T-helper 1 cell (primary cell): ENCODE data around the gene CXXC5.

Experiments
- DNase-seq, 5 donors: peaks; one replicate each; pipeline ENCODE4 v3.0.0-alpha.2; 2012 to 2020

The CXXC5 gene

DNA sequence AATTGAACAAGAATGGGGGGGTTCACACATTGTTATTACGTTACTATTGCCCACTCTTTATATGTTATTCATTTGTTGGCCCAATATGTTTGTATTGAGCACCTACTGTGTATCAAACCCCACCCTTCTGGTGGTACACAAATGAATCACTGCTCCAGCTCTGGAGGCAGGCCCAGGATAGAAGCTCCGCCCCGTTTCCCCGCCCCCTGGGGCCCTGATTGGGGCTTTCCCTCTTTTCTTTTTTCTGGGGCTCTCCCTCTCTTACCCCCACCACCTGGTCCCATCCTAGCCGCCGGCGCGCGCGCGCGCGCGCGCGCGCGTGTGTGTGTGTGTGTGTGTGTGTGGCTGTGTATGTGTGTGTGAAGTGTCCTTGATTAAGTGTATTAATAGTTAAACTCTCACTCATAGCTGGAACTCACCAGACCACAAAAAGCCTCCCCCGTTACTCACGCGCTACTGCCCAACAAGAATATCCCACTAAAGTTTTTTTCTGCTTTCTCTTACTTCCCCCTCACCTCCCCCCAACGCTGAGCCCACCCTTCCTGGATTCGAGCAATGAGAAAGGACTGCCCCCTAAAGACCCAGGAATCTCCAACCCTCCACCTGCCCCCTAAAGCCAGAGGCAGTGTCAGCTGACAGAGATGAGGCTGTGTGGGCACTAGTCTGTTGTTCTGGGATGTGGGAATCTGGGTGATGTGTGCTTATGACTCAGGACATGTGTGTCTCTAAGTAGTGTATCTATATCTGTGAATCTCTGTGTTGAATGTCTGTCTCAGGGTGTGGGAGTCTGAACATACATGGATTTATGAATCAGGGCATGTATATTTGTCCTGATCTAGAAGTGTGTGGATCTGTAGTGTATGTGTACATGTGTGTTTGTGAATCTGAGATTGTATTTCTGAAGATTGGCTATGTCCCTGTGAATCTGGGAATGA, 4.0 kb downstream of the CXXC5 start:
- peak in 3 of 5 donors; percentile 32 to 56 (median 46) for DNase-seq

DNA sequence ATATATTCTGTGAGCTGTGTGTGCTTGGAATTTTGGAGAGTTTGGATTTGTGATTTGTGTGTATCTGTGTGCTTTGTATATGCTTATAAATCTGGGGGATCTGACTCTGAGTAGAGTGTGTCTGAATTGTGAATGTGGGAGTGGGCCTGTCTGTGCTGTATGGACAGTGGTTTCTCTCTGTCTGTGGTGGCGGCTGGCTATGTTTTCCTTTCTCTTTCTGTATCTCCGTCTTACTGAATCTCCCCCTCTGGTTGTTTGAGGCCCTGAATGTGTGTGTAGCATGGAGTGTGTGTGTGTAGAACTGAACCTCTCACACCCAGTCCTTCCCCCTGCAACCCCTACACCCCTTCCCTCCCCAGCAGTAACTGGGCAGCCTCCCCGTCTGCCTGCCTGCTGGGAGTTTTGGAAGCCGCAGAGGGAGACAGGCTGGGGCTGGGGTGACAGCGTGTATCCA, 4.7 kb downstream of the CXXC5 start:
- DNase-seq: no peak

DNA sequence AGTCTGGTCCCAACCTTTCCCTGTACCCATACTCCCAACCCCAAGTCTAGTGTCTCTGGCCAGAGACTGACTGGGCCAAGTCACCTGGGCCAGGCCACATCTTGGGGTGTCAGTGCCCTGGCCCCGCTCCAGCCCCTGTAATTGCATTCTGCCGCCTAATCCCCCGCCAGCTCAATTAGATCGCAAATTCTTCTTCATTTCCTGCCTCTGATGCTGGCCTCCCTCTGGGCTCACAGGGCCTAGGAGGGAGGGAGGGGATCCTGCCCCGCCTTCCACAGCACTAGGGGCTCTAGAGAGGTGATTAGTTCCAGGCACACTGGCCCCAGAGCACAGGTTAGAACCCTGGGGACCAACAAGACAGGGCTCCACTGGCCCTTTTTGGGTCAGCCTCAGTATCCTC, 5.5 kb downstream of the CXXC5 start:
- no peak for DNase-seq

DNA sequence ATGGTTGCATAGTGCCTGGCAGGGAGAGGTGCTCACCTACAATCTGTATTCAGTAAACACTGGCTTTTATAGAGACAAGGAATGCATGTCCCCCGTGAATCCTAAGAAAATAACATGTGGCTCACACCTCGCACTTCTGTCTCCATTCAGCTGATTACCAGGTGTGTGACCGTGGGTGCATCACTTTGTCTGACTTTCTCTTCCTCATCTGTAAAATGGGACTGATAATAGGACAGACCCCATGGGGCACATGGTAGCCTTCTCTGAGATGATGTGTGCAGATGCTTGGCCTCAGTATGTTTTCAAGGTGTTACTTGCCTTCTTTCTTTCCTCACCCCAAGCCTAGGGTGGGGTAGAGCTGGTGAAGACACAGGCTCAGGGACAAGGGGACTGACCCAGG, 6.3 kb downstream of the CXXC5 start:
- no peak for DNase-seq

DNA sequence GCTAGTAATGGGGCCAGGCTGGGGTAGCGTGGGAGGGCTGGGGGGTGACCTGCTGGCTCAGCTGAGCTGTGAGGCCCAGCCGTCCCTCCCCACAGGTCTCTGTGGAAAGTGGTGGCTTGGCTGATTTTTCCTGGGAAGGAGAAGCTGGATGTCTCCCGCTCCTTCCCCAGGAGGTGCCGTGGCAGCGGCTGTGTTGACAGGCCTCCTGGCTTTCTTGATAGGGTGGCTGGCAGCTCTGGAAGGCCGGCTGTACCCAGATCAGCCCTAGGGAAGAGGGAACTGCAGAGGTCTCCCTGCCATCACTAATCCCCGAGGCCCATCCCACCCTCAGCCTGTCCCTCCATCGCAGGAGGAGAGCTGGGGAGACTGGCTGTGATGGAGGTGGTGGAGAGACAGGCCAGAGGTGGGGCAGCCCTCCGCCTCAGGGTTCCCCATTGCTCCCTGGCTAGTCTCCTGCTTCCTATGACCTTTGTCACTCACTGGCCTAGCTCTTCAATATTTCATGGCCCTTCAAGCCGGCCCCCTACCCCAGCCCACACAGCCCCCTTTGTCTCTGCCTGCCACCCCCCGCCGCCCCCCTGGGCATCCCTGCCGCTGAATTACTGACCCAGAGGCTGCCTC, 6.8 kb downstream of the CXXC5 start:
- DNase-seq: no peak

DNA sequence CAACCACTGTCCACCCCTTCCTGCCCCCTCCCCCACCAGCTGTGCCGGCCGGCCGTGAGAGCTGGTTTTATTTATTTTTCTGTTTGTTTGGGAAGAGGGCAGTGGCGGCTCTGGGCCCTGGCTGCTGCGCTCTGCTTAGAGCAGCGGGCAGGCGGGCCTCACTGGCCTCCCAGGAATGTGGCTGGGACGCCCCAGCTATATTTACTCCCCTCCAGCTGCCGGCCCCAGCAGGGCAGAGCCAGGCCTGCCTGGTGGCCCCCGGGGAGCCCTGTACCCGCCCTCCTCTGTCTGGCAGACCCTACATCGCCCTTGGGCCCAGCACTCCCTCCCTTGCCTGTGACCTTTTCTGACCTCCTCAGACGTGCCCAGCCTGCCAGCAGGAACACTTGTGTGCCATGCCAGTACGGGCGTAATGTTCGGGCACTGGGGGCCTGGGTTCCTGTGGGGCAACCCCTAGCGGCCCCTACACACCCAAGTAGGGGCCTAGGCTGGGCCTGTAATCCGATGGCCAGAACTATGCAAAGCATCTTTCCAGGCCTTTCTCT, 7.7 kb downstream of the CXXC5 start:
- no peak for DNase-seq

DNA sequence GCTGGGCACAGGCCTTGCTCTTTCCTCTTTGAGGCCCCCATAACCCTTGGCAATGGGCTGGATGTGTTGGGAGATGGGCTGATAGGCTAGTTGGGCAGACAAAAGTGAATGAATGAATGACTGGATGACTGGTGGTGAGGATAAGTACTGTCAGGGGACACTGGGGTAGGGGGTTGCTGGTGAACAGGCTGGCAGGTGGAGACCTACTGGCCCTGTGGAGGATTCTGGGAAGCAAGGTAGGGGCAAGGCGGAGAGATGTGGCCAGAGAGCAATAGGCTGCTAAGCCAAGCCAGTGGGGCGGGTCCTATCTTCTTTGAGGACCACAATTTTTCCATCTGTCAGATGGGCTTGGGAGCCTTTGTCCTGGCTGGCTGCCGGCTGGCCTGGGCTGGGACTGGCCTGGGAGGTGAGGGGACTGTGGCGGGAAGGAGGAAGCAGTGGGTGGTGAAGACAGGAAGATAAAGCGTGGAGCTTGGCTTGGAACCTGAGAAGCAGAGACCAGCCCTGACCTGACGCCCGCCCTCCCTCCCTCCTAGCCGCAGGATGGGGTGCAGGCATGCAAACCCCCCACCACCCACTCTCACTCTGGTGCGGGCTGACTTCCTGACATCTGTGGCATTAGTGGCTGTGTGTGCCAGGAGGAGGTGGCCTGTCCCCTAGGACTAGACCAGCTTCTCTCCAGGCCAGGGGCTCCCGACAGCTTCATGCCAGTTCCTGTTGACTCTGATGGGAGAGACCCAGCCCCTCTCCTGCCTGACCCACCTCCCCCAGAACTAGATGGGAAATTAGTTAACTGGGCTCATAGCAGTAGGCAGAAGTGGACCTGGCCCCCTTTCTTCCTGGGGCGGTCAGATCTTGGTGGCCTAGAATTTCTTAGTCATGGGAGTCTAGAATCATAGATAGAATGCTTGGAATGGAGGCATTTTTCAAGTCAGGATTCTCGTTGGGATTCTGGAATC, 9.5 kb downstream of the CXXC5 start:
- no peak for DNase-seq

DNA sequence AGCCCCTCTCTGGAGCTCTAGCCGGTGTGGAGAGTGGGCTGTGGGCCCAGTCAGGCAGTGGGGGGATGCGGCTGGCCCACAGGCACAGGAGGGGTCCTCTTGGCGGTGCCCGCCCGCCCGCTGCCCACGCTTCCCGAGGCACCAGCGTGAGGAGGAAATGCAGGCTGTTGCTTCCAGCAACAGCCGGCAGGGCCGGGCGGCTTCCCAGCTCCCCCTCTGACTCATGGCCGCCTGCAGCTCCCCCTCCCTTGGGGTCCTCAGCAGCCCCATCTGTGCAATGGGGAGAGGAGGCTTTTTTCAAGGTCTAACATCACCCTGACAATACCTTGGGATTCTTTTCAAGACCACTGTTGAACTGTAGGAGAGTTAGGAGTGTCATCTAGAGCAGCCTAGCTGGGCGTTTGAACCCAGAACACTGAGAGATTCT, 10.4 kb downstream of the CXXC5 start:
- no peak for DNase-seq

DNA sequence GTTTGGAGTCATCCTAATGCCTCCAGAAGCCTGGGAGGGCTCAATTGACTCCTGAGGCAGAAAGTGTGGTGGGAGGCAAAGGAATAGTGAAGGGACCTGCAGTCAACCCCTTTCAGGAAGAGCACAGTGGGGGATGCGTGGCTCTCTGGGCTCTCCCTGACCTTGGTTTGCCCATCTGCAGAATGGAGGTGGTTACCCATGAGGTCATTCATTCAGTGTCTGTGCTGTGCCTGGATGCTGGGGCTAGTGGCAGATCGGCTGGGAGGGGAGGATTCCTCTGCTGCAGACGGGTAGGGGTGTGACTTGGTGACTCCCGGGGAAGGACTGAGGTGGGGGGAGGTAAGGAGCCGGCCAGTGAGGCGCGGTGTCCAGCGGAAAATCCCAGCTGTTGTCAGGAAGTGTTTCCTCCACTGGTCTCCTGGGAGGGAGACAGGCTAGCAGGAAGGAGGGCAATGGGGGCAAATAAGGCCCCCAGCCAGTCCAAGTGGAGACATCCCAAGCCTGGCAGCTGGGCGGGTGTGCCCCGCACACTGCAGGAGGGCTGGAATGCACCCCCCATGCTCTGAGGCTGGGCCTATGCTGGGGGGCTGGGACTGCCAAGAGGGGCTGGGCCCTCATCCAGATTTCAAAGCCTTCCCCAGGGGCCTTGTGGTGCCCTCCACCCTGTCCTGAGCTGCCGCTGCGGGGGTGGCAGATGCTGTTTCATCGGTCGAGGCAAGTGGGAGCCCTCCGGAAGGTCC, 10.9 kb downstream of the CXXC5 start:
- no peak for DNase-seq

DNA sequence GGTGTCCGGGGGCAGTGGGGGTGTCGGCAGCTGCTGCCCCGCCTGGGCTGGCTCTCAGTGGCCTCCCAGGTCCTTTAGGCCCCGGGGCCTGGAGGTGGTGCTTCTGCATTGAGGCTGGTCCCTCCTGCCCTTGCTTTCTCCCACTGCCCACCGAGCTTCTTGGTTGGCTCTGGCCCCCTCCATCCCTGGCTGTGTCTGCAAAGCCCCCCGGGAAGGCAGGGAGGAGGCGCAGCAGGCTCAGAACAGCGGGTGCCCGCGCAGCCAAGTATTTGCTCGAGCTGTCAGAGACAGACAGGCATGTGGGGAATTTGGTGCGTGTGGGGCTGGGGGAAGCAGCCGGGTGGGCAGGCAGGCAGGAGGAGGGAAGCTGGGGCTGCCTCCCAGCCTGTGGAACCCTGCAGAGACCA, 11.5 kb downstream of the CXXC5 start:
- no peak for DNase-seq

DNA sequence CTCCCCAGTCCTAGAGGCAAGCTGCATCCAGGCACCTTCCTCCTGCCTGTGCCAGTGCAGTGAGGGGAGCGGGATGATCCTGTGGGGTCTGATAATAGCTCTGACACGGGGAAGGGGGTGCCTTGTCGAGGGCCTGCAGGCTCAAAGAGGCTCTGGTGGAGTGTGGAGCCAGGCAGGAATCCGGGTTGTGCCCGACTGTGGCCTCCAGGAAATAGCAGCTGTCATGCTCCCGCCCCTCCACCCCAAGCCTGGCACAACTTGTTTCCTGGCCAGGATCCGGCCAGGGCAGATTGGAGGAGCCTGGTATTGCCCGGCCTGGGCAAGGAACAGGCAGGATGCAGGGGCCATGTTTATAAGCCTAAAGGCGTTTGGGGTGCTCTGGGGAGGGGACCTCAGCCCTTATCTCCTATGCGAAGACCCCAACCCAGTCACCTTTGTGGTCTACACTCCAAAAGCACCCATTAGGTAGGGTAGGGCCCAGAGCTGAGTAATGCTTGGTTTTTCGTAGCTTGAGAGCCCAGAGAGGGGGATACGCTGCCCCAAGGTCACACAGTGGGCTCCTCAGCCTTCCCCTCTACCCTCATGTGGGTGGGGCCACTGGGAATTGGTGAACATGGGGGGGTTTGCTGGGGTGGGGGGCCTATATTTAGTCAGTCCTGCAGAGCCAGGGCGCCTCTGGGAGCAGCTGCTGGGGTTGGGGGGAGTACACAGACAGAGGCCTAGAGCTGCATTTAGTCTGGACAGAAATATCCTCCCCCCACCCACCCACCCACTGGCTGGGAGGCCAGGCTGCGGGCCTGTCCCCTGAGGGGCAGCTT, 12.2 kb downstream of the CXXC5 start:
- no peak for DNase-seq

DNA sequence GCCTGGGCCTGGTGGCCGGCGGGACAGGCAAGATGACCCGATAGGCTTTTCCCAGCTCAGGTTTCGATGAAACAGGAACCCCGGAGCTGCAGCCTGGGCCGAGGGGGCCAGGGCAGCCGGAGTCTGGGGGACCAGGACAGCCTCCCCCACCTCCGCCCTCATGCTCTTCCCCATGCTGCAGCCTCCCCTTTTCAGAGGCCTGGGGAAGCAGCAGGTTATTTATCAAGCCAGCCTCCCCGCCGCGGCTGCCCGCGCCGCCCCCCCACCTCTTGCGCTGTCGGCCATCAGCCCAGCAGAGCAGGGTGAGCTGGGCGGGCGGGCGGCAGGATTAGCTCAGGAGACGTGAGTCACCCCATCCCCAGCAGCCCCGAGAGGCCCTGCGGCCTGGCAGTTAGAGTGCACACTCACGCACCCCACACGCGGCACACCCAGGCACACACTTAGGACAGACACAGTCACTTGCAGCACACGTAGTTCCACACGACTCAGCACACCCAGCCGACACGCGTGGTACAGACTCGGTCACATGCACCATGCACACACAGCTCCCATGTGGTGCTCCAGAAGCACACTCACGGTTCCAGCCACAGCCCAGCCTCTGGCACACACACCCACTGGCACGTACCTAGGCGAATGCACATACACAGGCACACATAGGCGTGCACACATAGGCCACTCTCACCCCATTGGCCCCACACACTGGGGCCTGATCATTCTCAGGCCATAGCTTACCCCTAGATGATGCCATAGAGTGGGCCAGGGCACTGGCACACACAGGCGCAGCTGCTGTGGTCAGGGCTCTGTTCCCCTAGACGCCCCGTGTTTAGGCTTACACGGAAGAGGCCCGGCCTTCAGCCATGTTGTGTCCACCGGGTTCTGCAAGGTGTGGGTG, 13.0 kb downstream of the CXXC5 start:
- no peak for DNase-seq

DNA sequence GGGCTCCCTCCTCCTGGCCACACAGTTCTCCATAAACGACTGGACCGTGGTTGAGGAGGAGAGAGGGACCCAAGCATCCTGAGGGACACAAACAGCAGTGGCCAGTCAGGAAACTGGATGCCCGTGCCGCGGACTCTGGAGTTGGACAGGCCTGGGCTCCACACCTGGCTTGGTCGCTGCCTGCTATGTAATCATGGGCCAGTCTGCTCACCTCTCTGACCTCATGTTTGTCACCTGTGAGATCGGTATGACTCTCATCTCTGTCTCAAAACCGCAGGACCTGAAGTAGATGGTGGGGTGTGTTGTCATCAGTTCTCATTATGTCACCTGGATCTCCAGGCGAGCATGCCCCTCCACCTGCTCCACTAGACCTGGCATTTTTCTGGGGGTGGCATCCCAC, 14.5 kb downstream of the CXXC5 start:
- DNase-seq: no peak

DNA sequence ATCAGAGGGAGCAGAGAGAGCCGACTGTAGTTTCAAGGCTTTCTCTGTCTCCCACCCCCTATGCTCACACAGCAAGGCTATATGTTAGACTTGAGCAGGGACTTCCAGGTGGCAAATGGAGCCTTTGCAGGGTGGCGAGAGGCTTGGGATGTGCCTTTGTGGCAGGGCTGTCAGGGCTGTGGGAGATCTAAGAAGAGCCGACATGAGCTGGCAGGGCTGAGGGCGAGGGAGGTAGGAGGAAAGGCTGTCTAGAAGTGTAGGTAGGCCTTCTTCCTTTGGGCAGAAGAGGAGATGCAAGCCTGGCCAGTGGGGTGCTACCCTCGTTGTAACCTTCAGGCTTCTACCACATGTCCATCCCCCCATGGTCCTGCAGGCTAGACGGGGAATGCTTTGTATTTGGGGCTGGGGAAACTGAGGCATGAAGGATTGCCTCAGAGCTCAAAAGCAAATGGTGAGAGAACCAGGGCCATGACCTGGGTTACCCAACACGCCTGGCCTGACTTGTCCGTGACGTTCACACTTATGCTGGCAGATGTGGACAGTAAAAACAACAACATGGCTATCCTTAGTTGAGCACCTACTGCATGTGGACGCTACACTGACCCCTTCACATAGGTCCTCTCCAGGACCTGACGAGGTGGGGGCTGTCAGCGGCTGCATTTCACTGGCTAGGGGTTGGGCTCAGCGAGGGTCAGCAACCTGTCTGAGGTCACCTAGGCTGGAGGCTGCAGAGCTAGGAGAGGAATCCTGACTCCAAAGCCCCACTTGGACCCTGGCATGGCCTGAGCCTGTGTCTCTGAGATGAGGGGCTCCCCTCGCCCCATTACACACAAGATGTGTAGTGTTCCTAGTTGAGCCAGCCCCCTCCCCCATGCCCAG, 15.3 kb downstream of the CXXC5 start:
- DNase-seq: no peak

DNA sequence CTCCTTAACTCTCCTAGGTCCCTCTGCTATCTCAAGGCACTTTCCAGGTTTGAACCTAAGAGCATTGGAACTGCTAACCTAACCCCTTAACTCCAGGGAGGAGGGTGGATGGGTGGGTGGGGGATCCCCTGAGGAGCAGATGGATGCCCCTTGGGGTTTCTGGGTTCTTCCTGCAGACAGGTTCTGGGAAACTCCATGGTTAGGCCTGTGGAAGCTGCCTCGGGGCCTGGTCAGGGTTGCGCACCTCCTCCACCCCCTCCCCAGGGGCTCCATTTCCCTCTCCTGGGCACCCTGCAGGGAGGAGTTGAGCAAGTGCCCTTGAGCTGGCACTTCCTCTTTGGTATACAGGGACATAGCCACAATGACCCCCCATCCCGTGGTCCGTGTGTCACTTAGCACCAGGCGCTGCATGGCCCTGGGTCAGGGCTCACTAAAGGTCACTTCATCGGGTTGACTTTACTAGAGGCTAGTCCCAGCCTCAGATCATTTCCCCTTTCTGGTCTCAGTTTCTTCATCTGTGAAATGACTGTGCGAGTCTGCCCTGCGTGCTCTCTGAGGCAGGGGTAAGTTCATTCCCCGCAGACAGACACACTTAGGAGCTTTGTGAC, 16.0 kb downstream of the CXXC5 start:
- no peak for DNase-seq

DNA sequence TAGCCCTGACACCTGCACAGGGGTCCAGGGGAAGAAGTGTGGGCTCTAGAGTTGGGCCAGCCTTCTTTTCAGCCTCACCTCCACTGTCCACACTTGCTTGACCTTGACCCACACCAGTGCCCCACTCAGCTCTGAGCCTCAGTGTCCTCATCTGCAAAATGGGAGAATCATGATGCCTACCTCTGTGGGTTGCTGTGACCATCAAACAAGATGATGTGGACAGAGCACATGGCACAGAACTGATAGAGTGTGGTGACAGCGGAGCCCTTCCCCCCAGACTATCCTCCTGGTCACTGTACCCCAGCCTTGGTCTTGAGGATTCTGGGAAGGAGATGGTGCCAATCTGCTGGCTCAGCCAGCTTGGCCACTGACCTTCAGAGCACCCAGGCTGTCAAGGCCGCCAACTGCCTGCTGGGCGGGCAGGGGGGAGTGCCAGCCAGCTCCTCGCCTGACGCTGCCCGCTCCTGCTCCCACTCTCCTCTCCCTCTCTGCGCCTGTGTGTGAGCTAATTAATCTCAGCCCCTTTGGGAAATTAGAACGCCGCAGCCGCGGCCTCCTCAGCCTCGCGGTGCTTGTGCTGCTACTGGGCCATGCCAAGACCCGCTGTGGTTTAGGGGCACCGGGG, 16.7 kb downstream of the CXXC5 start:
- DNase-seq: no peak

DNA sequence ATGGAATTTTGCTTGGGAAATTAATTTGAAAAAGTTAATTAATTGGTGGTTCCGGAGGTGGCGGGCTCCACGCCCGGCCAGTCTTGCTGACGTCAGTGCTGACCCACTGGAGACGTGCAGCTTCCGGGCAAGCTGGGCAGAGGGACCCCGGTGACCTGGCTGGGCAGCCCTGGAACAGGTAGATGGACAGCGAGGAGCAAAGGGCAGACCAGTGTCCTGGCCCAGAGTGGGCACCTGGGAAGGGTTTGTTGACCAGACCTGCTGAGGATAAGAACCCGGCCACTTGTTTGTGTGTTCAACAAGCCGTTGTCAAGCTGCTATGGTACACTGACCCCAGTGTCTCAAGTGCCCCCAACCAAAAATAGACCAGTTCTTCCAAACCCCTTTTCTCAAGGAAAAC, 17.5 kb downstream of the CXXC5 start:
- no peak for DNase-seq

DNA sequence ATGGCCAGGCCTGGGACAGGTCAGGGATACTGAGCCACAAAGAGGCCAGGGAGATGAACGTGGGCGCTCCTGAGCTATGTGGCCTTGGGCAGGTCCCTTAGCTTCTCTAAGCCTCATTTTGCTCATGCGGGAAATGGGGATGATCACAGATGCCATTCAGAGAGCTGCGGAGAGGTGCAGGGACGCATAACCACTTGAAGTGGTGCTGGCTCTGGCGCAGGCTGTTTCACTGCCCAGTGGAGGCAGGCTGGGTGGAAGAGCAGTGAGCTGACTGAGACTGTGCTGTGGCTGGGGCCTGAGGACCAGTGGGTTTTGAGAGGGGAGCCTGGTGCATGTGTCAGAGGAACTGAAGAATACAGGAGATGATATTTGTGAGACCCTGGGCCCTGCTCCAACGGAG, 18.4 kb downstream of the CXXC5 start:
- no peak for DNase-seq
